HG02938 (cell line): ENCODE data around the gene MS4A6E.
"Not testable (repeated sequence)": the region's sequence is repeated elsewhere in the genome, so short reads cannot be mapped to it uniquely, and the experiment has no call there.

Source experiments
- ATAC-seq: cut with Tn5 transposase; IDR thresholded peaks from one replicate; pipeline ENCODE4 v1.9.1; 2021; ENCODE audit warnings: mild to moderate bottlenecking, moderate library complexity; ENCODE audit not compliant: unreplicated experiment

Gene MS4A6E

GRCh38 chr11:60334005-60334620, 7.1 kb downstream of the MS4A6E start:
- no peak for ATAC-seq

- ATAC-seq, result no peak
These were observed 9.8 kb downstream of the MS4A6E start for GRCh38 chr11:60336767-60337391.

- no peak for ATAC-seq
These were observed 11.0 kb downstream of the MS4A6E start for GRCh38 chr11:60338053-60338452.

DNA sequence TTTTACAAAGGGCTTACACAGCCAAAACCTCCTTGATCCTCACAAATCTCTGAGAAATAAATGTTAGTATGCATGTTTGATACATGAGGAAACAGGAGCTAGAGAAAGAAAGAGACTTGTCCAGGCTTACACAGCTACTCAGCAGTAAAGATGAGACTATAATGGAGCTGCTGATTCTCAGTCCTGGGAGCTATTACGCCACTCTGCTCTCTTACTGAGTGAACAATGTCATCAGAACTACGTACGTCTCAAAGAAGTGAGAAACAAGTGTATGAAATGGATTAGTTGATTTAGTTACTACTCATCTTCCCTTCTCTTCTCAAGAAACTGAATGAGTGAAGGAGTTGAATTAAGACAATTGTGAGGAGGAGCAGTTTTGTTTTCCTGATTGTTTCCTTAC, 12.3 kb downstream of the MS4A6E start:
- ATAC-seq, result no peak

- no peak for ATAC-seq
These were observed 16.1 kb downstream of the MS4A6E start for GRCh38 chr11:60343094-60343704.

GRCh38 chr11:60344146-60344545, 17.1 kb downstream of the MS4A6E start:
- ATAC-seq, result no peak

GRCh38 chr11:60345489-60345888, 18.4 kb downstream of the MS4A6E start:
- ATAC-seq, result no peak

DNA sequence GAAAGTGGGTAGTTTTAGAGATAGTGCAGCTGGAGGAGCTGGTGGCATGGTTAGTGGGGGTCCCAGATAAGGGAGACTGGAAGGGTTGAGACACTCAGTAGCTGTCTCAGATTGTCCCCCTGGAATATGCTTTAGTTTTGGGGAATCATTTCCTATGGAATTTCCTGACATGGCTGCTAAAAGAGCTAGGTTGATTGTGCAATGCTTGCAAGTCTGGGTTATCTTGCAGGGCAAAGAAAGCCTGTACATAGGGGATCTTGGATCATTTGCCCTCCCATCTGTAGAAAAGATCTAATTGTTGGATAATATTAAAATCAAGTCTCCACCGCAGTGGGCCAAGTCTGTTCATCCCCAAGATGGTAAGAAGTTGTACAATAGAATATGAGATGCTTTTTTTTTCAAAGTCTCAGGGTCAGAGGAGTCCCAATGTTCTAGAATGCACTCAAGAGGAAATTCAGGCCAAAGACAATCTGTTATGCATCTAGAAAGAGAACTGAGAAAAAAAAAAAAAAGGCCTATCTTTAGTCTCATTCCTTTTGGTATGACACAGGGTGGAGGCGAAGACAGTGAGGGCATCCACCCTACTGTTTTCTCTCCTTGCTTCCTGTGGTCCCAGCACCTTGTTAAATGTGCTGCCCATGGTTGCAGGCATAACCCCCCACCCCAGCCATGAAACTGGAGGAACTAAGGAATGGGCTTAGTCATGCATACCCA, 20.2 kb downstream of the MS4A6E start:
- no peak for ATAC-seq

DNA sequence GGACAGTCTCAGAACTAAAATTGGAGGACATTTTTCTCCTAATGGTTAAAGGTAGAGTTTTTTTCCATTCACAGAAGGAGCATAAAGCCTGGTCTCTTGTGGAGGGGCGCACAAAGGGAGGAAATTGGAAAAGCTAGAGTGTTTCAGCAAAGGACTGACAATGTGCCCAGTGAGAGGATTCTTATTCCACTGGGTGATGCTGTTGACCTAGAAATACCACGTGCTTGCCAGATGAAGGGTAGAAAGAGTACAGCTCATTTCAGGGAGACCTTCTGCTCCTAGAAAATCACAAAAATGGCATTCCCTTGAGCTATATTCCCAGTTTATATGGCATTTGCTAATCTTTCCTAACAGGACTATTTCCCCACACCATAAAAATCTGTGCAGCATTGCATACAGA, 21.1 kb downstream of the MS4A6E start:
- no peak for ATAC-seq

- ATAC-seq, result no peak
These were observed 22.9 kb downstream of the MS4A6E start for GRCh38 chr11:60349990-60350389.

GRCh38 chr11:60357771-60358170, 30.7 kb downstream of the MS4A6E start:
- ATAC-seq, result no peak

DNA sequence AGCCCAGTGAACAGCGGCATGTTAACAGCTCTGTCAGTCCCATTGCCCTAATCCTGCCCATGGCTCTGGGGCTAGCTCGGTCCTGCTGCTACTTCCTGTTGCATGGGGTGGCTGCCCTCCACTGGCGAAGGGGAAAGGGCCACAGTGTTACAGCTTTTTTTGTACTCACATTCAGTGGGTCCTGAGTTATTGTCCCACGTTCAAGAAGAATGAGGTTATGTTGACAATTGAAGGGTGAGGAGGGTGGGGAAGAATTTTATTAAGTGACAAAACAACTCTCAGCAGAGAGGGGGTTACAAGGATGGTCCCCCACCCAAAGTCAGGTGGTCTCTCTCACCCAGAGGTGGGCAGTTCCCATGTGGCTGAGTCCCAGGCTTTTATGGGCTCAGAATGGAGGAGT, 33.6 kb downstream of the MS4A6E start:
- no peak for ATAC-seq

- ATAC-seq, result no peak
These were observed 35.2 kb downstream of the MS4A6E start for GRCh38 chr11:60362241-60362640.

- peak; percentile 52 for ATAC-seq
These were observed 36.8 kb downstream of the MS4A6E start for GRCh38 chr11:60363542-60364470.

DNA sequence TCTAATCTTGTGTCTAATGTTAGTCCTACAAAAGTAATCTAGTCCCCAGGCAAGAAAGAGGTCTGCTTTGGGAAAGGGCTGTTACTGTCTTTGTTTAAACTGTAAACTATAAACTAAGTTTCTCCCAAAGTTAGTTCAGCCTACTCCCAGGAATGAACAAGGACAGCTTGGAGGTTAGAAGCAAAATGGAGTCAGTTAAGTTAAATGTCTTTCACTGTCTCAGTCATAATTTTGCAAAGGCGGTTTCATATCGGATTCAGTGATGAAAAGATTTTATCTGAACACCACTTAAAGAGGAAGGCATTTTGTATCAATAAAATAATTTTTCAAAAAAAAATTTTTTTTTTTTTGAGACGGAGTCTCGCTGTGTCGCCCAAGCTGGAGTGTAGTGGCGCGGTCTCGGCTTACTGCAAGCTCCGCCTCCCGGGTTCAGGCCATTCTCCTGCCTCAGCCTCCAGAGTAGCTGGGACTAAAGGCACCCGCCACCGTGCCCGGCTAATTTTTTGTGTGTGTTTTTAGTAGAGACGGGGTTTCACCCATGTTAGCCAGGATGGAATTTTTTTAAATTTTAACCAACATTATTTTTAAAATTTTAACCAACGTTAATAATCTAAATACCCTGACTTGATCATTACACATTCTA, 39.3 kb downstream of the MS4A6E start:
- not testable (repeated sequence) for ATAC-seq

DNA sequence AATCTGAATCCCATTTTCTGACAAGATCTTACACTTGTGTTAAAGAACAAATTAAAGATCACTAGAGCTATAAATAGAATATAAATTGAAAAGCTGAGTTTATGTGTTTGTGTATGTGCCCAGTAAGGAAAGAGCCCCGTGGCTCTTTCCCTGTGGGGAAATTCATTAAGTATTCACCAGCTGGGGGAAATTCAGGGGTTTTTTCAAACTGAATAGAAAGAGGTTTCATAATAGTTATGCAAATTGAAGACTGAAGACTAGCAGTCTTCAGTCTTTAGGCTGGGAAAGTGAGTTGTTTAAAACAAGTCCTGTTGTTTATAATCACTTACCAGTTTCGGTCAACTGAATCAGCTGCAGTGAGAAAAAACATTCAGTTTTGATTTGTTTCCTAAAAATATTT, 40.0 kb downstream of the MS4A6E start:
- peak; percentile 90 for ATAC-seq

GRCh38 chr11:60367896-60368295, 40.8 kb downstream of the MS4A6E start:
- ATAC-seq, result no peak

DNA sequence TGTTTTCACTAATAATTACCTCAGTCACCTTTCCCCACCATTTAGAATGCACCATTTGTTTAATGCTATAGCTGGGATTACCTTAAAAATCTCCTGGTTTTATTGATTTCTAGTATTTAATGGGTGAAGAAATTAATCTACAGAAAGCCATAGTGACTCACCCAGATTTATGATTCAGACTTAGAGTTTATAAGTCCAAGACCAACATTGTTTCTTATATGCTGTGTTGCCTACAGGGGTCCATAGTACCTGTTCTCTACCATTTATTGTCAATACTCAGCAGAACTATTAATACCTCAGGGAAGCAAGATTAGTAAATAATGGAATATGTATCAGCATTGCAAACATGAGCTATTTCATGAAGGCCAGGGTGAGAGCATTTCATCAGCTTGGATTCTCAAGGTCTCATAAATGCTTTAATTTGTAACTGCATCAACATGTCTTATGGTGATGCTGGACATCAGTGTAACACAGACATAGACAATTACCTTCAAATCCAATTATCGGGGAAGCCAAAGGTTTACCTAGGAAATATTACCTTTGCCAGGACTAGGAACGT, 43.3 kb downstream of the MS4A6E start:
- ATAC-seq, result no peak

GRCh38 chr11:60370811-60371298, 43.8 kb downstream of the MS4A6E start:
- no peak for ATAC-seq

GRCh38 chr11:60371386-60371785, 44.3 kb downstream of the MS4A6E start:
- no peak for ATAC-seq
